GM12873 (cell line): ENCODE data around the gene SLC5A9.

Experiments
- CTCF ChIP-seq: IDR thresholded peaks from 2 replicates; pipeline ENCODE4 v1.5.1; 2012; ENCODE audit warnings: low read depth, mild to moderate bottlenecking, moderate library complexity, low read length, control low read depth; ENCODE audit not compliant: insufficient read depth; ENCODE audit errors: missing control alignments

SLC5A9 gene

DNA sequence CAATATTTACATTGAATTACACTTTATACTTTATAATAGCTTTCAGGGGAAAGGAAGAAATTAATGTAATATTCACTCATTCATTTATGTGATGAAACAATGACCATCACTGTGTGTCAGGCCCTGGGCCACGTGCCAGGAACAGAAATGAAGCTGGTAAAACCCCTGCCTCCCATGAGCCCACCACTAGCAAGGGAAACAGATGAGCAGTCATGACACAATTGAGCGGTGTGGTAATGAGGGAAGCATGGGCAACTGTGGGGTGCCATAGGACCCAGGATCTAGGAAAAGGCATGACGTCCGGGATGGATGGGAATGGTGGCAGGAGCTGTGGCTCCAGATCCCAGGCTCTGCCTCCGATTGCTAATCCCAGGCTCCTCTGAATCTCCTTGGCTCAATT is 17.0 kb upstream of the SLC5A9 start:
- no peak for TF ChIP-seq CTCF

DNA sequence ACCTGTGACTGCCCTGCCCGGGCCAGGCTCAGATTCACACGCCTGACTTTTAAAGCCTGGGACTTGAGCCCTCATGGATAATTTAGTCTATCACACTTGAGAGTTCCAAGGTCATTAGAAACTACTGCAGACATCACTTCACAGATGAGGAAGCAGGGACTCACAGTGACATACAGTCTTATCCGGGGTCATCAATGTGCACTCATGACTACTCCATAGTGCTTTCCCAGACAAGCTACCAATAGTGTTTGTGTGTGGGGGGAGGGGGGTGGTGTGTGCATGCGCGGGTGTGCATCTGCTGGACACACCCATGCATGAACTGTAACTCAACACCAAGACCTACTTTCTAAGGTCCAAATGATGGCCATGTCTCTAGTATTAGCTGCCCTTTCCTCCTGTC is 16.1 kb upstream of the SLC5A9 start:
- TF ChIP-seq CTCF = no peak

GRCh38 chr1:48207131-48207530 is 15.4 kb upstream of the SLC5A9 start:
- no peak for TF ChIP-seq CTCF

DNA sequence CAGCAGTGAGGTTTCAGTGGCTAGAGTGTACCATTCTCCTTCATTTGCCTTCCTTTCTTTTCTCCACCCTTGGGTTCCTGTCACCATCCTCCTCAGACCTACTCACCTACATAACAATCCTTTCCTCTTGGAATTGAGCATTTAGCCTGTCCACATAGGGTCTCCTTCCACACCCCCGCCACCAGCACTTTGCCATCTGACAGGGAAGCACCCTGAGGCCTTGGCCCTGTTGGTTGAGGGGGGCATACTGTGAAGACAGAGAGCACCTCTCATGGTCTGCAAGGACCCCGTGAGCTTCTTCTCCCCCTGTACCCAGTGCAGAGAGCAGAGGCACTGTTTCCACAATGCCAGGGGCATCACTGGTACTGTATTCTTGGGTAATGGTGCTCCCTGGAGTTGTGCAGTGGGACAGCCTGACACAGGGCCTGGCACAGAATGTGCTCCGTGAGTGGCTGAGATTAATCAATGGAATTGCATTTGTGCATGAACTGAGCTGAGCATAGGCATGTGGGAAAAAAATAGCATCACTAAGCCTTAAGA is 14.9 kb upstream of the SLC5A9 start:
- no peak for TF ChIP-seq CTCF

DNA sequence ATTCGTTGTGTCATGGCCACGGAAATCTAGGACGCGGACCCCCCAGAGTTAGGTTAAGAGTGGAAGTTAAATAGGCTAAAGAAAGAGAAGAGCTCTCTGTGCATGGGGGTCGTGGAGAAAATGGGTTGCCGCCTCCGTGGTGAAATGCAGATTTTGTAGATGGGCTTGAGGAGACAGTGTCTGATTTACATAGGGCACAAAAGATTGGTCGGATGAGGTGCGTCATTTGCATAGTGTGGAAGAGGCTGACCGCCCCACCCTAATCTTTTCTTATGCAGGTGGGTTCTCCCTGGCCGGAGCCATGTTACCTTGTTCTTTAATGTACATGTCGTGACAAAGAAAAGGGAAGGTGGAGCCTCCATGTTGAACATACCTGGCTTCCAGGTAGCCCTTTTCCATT is 14.3 kb upstream of the SLC5A9 start:
- no peak for TF ChIP-seq CTCF

- no peak for TF ChIP-seq CTCF
Observed at GRCh38 chr1:48208652-48209051, 13.9 kb upstream of the SLC5A9 start.

DNA sequence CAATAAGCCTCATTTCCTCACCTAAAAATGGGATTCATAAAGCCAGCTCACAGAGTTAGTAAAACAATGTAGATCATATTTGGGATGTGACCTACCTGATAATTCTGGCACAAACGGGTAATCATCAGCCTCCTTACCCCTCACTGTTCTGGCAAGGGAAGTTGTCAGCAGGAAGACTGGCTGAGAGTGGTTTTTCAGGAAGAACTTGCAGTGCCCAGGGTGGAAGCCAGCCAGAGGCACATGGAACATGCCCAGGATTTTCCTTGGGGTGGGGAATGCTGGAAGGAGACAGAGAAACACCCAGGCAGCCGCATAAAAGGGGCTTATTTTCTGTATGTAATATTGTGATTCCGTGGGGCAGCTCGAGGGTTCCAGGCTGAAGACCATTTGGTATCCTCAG is 7.7 kb upstream of the SLC5A9 start:
- TF ChIP-seq CTCF = no peak

- no peak for TF ChIP-seq CTCF
Observed at GRCh38 chr1:48215222-48215621, 7.3 kb upstream of the SLC5A9 start.
